IPS DF 6.9 (cell line): ENCODE data around the gene C16orf87.
"Not testable (repeated sequence)": the region's sequence is repeated elsewhere in the genome, so short reads cannot be mapped to it uniquely, and the experiment has no call there.

Source experiments
- DNase-seq: peaks from one replicate; pipeline ENCODE4 v3.0.0-alpha.2; 2013; ENCODE audit warnings: low read depth, low spot score
- H3K27ac ChIP-seq: one replicate; pipeline ENCODE4 v1.5.1; 2013; ENCODE audit warnings: low read length, control low read depth
- H3K27me3 ChIP-seq: 2 replicates; pipeline ENCODE4 v1.6.1; 2013; ENCODE audit warnings: mild to moderate bottlenecking, low read length; ENCODE audit not compliant: control insufficient read depth, insufficient read depth
- H3K36me3 ChIP-seq: 2 replicates; pipeline ENCODE4 v1.6.1; 2013; ENCODE audit warnings: low read length; ENCODE audit not compliant: control insufficient read depth, insufficient read depth
- H3K4me1 ChIP-seq: 2 replicates; pipeline ENCODE4 v1.6.1; 2013; ENCODE audit warnings: low read length; ENCODE audit not compliant: control insufficient read depth, insufficient read depth
- H3K4me3 ChIP-seq: 2 replicates; pipeline ENCODE4 v1.5.1; 2013; ENCODE audit warnings: mild to moderate bottlenecking, low read length
- H3K9me3 ChIP-seq: 2 replicates; pipeline ENCODE4 v1.6.1; 2013; ENCODE audit warnings: low read length, inconsistent platforms; ENCODE audit not compliant: control insufficient read depth, insufficient read depth
- WGBS: extraction: QIAGEN DNeasy Blood & Tissue Kit; methylation state at CpG from one replicate; pipeline ENCODE4 v1.1.7; 2013; ENCODE audit warnings: mixed read lengths, missing lambda C conversion rate; ENCODE audit not compliant: insufficient read length, insufficient coverage; 5-methylcytosine and 5-hydroxymethylcytosine counted together

Gene C16orf87, protein sequence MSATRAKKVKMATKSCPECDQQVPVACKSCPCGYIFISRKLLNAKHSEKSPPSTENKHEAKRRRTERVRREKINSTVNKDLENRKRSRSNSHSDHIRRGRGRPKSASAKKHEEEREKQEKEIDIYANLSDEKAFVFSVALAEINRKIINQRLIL

DNA sequence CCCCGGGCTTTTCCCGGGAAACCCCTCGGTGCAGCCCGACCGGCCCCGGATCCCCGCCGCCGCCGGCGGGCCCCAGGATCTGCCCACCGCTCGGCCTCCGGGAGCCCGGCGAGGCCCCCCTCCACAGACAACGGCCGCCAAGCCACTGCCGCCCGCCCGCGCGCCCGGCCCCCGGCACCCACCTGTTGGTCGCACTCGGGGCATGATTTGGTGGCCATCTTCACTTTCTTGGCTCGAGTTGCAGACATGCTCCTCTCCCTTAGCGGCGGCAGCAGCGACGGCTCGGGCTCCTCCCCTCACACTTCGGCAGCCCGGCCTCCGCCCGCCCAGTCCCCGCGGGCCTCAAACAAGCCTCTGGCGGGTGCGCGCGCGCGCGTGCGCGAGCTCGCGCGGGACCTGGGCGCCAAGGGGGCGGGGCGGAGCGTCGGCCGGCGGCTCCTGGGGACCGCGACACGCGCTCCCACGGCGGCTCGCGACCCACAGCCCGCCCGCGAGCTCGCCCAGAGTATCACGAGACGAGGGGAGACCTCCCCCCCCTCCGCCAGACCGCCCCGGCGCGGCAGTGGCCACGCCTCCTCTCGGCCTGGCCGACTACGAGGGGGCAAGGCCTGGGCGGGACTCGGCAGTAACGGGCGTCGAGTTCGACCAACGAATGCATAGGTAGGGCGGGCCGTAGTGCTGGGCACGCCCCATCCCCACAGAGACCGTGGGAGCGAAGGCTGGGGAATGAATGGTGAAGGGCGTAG is at the start of gene C16orf87:
TSS of gene C16orf87 (minus strand) at position 279 of the 746 bp plus-strand sequence. CDS start at position 248, 31 bp downstream.
- Histone ChIP-seq H3K4me1 (no peaks in the 10 kb centered on the region), H3K9me3 (no peaks in the 10 kb centered on the region), H3K27me3 (no peaks in the 10 kb centered on the region), H3K36me3 (no peaks in the 10 kb centered on the region), H3K27ac (no peak within 1 kb of the TSS), H3K4me3 (peak within 1 kb of the TSS; percentile 73)
- no CpG with 5 or more reads among the region's 94 CpGs for WGBS
- peak; percentile 60 for DNase-seq

DNA sequence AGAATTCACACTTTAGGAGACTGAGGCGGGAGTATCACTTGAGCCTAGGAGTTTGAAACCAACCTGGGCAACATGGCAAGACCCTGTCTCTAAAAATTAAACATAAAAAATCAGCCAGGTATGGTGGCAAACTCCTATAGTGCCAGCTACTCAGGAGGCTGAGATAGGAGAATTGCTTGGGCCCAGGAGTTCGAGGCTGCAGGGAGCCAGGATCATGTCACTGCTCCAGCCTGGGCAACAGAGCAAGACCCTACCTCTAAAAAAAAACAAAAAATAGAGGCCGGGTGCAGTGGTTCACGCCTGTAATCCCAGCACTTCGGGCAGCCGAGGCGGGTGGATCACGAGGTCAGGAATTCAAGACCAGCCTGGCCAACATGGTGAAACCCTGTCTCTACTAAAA is 44.3 kb upstream of the C16orf87 start:
- Histone ChIP-seq H3K9me3 (no peaks in the 10 kb centered on the region), H3K4me1 (no peaks in the 10 kb centered on the region), H3K4me3 (no peak overlapping the region), H3K36me3 (no peaks in the 10 kb centered on the region), H3K27me3 (no peaks in the 10 kb centered on the region), H3K27ac (no peak overlapping the region)
- DNase-seq = no peak
- WGBS = no CpG with 5 or more reads among the region's 8 CpGs

DNA sequence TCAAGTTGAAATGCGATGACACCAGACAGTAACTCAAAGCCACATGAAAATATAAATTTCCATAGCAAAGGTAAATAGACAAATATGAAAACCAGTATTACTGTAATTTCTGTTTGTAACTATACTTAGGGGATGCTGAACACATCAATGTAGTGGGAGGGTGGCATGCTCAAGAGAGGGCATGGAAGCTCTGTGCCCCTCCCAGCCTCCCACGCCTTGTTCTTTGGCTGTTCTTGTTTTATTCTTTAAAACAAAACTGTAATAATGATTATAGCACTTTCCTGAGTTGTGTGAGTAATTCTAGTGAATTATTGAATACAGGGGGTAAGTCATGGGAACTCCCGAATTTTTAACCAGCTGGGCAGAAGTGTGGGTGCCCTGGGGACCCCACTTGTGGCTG is 42.2 kb upstream of the C16orf87 start:
- no CpG with 5 or more reads among the region's 3 CpGs for WGBS
- Histone ChIP-seq H3K9me3 (no peaks in the 10 kb centered on the region), H3K27me3 (no peaks in the 10 kb centered on the region), H3K4me1 (no peaks in the 10 kb centered on the region), H3K4me3 (no peak overlapping the region), H3K27ac (no peak overlapping the region), H3K36me3 (no peaks in the 10 kb centered on the region)
- no peak for DNase-seq

DNA sequence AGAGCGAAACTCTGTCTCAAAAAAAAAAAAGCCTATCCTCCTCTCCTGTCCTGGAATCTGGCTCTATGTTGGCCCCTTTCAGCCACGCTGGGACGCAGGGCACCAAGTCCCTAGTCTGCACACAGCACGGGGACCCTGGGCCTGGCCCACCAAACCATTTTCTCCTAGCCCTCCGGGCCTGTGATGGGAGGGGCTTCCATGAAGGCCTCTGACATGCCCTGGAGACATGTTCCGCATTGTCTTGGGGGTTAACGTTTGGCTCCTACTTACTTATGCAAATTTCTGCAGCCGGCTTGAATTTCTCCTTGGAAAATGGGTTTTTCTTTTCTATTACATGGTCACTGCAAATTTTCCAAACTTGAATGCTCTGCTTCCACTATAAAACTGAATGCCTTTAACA is 40.6 kb upstream of the C16orf87 start:
- H3K27ac ChIP-seq = no peak overlapping the region
- DNase-seq = no peak
- no CpG with 5 or more reads among the region's 8 CpGs for WGBS

DNA sequence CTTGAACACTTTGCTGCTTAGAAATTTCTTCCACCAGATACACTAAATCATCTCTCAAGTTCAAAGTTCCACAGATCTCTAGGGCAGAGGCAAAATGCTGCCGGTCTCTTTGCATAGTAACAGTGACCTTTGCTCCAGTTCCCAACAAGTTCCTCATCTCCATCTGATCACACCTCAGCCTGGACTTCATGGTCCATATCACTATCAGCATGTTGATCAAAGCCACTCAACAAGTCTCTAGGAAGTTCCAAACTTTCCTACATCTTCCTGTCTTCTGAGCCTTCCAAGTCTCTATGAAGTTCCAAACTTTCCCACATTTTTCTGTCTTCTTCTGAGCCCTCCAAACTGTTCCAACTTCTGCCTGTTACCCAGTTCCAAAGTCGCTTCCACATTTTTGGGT is 37.9 kb upstream of the C16orf87 start:
- H3K4me3 ChIP-seq, H3K27ac ChIP-seq, DNase-seq, H3K4me1 ChIP-seq, H3K27me3 ChIP-seq, H3K36me3 ChIP-seq, H3K9me3 ChIP-seq: not testable (repeated sequence)
- WGBS = no CpG with 5 or more reads among the region's 2 CpGs

More for the DNA sequence above, 40.6 kb upstream of the C16orf87 start:
- Histone ChIP-seq H3K4me3 (no peak overlapping the region), H3K4me1 (no peaks in the 10 kb centered on the region), H3K27me3 (no peaks in the 10 kb centered on the region), H3K9me3 (no peaks in the 10 kb centered on the region), H3K36me3 (no peaks in the 10 kb centered on the region)

DNA sequence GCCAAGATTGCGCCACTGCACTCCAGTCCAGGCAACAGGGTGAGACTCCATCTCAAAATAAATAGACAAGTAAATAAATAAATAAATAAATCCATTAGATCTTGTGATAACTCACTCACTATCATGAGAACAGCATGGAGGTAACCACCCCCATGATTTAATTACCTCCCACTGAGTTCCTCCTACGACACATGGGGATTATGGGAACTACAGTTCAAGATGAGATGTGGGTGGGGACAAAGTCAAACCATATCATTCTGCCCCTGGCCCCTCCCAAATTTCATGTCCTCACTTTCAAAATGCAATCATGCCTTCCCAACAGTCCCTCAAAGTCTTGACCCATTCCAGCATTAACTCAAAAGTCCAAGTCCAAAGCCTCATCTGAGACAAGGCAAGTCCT is 36.5 kb upstream of the C16orf87 start:
- H3K27me3 ChIP-seq, H3K4me3 ChIP-seq, H3K4me1 ChIP-seq, H3K27ac ChIP-seq, H3K9me3 ChIP-seq, DNase-seq, H3K36me3 ChIP-seq: not testable (repeated sequence)
- WGBS = no CpG with 5 or more reads among the region's 2 CpGs

DNA sequence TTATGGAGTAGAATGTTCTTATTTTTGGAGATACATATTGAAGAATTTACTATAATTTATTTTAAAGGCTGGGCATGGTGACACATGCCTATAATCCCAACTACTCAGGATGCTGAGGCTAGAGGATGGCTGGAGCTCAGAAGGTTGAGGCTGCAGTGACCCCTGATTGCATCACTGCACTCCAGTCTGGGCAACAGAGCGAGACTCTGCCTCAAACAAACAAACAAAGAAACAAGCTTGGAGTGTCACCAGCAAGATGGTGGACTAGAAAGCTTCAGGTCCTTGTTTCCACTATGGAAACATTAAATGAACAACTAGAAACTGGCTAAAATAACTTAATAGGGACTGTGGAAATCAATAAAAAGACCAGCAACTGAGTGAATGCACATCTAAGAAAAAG is 35.3 kb upstream of the C16orf87 start:
- no CpG with 5 or more reads among the region's 1 CpG for WGBS
- no peaks in the 10 kb centered on the region for H3K9me3 ChIP-seq
- H3K27me3 ChIP-seq = no peaks in the 10 kb centered on the region
- H3K36me3 ChIP-seq = no peaks in the 10 kb centered on the region
- no peak for DNase-seq
- H3K4me3 ChIP-seq = no peak overlapping the region
- H3K4me1 ChIP-seq = no peaks in the 10 kb centered on the region
- H3K27ac ChIP-seq = no peak overlapping the region

DNA sequence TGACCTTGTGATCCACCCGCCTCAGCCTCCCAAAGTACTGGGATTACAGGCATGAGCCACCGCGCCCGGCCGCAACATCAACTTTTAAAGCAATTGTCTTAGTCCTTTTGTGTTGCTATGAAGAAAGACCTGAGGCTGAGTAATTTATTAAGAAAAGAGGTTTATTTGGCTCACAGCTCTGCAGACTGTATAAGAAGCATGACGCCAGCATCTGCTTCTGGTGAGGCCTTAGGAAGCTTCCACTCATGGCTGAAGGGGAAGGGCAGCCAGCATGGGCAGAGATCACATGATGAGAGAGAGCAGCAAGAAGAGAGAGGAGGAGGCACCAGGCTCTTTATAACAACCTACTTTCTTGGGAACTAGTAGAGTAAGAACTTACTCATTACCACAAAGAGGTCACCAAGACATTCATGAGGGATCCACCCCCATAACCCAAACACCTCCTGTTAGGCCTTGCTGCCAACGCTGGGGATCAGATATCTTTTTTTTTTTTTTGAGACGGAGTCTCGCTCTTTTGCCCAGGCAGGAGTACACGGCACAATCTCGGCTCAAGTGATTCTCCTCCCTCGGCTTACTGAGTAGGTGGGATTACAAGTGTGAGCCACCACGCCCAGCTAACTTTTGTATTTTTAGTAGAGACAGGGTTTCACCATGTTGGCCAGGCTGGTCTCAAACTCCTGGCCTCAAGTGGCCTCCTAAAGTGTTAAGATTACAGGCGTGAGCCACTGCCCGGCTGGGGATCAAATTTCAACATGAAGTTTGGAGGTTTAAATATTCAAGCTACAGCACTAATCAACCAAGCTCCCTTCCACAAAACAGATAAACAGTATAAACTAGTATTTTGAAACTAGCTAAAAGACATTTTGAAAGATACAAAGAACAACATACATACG is 31.8 kb upstream of the C16orf87 start:
- no peak overlapping the region for H3K27ac ChIP-seq
- H3K36me3 ChIP-seq = no peaks in the 10 kb centered on the region
- no peaks in the 10 kb centered on the region for H3K27me3 ChIP-seq
- no CpG with 5 or more reads among the region's 16 CpGs for WGBS
- H3K4me3 ChIP-seq = no peak overlapping the region
- no peaks in the 10 kb centered on the region for H3K4me1 ChIP-seq
- DNase-seq = no peak
- no peaks in the 10 kb centered on the region for H3K9me3 ChIP-seq

DNA sequence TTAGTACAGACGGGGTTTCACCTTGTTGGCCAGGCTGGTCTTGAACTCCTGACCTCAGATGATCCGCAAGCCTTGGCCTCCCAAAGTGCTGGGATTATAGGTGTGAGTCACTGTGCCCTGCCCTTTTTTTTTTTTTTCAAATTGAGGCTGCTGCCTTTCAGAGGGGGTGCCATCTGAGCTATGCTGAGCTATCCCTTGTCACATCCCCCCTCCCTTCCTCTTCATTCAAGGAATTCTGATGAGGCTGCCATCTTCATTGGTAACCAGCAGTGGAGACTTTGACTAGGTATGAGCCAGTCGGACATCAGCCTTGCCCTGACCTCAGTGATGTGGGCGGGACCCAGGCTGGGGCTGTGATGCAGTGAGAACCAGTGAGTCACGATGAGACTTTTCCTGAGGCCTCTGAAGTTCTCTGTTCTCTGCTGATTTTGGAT is 28.8 kb upstream of the C16orf87 start:
- Histone ChIP-seq H3K36me3 (no peaks in the 10 kb centered on the region), H3K9me3 (no peaks in the 10 kb centered on the region), H3K4me1 (no peaks in the 10 kb centered on the region), H3K27me3 (no peaks in the 10 kb centered on the region), H3K4me3 (no peak overlapping the region), H3K27ac (no peak overlapping the region)
- no peak for DNase-seq
- no CpG with 5 or more reads among the region's 5 CpGs for WGBS

DNA sequence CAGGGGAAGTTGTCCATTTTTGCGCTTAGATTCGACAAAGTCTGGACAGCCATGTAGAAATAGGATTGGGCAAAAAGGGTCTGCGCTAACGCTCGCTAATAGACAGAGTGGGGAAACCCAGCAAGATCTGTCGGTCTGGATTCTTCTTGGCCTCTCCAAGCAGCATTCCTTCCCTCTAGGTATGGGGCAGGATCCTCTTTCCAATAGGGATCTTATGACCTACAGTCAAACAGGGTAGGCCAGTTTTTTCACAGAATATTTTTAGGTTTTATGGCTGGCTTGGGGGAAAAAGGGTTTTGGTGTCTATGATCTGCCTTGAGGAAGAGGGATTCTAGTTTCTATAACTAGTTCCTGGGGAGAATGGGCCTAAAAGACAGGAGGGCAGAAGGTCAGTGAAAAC is 27.2 kb upstream of the C16orf87 start:
- Histone ChIP-seq H3K4me3 (no peak overlapping the region), H3K36me3 (no peaks in the 10 kb centered on the region), H3K9me3 (no peaks in the 10 kb centered on the region), H3K4me1 (no peaks in the 10 kb centered on the region), H3K27me3 (no peaks in the 10 kb centered on the region), H3K27ac (no peak overlapping the region)
- WGBS = no CpG with 5 or more reads among the region's 6 CpGs
- DNase-seq = no peak
